ENCODE results near the gene RGCC.

RGCC gene

GRCh38 chr13:41520016-41520659 lies 62.8 kb downstream of the RGCC start:
- DNase-seq: no peak
